NOMO-1 treated with dmso at 0.1 percent for 144 hours (cell line): ENCODE data around the gene AKT1.
"Not testable (repeated sequence)": the region's sequence is repeated elsewhere in the genome, so short reads cannot be mapped to it uniquely, and the experiment has no call there.

Experiments
- DNase-seq: peaks from one replicate; lab custom pipeline; 2025; ENCODE audit not compliant: unreplicated experiment; lab: John Stamatoyannopoulos, UW

Gene AKT1

DNA sequence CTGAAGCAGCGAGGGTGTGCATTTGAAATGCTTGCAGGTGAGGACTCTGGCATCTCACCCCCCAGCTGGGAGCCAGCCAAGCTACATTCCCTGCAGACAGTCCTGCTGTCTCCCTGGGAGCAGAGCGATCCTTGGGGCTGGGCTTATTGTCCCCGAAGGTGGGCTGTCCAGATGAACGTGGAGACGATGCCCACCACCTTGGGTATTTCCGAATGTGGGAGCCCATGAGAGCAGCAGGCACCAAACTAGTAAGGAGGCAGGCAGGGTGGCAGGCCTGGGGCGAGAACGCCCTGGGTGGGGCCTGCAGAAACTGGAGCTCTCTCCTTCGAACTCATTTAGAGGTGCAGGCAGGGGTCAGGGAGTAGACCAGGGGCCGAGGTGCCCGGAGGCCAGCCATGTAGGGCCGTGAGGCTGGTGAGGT lies 23.8 kb upstream of the AKT1 start:
- DNase-seq = no peak

DNA sequence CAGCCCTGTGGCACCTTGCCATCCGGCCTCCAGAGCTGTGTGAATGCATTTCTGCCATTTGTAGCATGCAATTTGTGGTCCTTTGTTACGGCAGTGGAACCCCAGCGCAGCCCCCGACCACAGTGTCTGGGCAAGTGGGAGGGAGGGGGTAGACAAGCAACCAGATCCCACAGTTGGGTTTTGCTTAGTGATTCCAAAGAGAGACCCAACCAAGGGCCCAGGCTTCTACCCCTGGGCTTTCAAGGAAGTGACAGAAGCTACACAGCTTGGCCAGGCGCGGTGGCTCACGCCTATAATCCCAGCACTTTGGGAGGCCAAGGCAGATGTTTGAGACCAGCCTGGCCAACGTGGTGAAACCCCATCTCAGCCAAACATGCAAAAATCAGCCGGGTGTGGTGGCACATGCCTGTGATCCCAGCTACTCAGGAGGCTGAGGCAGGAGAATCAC lies 23.2 kb upstream of the AKT1 start:
- DNase-seq = no peak

DNA sequence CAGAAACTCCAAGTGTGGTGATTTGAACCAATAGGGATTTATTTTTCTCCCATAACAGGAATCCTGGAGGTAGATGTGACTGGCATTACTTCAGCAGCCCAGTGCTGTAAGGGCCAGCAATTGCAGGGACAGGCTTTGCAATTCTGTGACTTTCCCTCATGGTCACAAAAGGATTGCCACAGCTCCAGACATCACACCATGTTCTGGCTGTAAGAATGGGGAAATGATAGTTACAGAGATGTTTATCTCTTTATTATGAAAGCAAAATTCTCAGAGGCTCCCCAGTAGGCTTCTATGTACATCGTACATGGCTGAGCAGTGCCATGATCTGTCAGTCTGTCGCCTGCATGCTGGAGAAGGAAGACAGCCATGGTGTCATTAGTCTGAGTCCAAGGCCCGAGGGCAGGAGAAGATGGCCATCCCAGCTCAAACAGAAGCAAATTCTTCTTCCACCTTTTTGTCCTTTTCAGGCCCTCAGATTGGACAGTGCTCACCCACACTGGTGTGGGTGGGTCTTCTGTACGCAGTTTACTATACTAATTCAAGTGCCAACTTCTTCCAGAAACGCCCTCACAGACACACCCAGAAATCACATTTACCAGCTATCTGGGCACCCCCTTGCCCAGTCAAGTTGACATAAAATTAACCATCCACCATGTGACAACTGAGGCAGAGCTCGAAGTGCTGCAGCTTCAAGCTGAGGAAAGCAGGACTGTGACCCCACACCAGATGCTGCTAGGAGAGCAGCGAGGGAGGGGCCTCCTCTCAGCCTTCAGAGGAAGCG lies 22.6 kb upstream of the AKT1 start:
- DNase-seq = no peak

DNA sequence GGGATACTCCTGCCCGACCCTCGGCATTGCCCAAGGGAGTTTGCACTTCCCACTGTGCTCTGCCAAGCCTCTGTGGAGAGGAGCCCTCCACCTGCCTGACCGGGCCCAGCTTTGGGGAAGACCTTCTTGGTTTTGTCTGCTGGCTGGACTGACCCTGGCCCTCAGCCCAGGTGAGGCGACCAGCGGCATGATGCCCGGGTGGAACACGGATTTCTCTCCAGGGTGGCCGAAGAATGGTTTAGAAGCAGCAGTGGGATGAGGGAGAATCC lies 21.0 kb upstream of the AKT1 start:
- no peak for DNase-seq

DNA sequence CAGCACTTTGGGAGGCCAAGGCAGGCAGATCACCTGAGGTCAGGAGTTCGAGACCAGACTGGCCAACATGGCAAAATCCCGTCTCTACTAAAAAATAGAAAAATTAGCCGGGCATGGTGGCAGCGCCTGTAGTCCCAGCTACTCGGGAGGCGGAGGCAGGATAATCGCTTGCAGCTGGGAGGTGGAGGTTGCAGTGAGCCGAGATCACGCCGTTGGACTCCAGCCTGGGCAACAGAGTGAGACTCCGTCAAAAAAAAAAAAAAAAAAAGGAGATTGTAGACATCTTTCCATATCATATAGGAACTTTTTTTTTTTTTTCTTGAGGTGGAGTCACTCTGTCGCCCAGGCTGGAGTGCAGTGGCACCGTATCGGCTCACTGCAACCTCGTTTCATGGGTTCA lies 19.2 kb upstream of the AKT1 start:
- DNase-seq = not testable (repeated sequence)

DNA sequence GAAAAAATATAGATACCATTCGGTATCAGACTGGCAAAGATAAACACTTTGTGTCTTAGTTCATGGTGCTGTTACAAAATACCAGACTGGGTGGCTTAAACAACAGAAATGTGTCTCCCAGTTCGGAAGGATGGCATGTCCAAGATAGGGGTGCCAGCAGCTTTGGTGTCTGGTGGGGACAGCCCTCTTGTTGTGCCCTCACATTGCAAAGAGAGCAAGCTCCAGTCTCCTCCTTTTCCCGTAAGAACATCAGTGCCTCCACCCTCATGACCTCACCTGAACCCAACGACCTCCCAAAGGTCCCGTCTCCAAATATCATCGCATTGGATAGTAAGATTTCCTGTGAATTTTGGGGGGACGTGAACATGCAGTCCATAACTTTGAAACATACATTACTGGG lies 17.7 kb upstream of the AKT1 start:
- DNase-seq = no peak

DNA sequence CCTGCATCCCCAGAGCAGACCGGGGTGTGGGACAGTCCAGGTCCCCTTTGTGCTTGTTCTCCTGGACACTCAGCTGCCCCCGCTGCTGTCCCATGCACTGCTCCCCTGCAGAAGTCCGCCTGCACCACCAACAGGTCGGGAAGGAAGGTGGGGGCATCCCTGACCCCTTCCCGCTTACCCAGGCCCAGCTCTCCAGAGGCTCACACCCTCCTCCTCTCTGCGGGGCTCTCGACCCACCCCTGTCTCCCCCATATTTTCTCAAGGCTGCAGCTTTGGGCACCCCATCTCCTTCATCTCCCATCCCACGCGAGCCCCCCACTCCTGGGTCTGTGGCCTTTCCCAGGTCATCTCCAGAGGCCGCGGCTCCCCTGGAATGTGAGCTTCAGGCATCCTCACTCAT lies 14.8 kb upstream of the AKT1 start:
- no peak for DNase-seq

DNA sequence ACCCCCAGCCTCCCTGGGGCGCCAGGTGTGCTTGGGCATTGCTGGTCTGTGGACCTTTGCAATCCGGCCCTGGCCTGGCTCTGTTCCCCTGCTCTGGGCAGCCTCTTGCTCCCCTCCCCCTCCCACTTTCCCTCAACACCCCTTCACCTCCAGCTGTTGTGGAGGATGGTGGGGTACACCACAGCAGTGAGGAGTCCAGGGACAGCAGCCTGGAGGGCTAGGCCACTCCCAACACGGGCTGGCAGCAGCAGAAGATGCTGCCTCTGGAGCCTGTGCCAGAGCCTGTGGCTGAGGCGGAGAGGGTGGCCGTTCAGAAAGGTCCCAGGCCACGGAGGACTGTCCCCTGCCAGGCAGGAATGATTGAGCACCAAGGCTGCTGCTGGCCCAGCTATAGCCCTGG lies 12.9 kb upstream of the AKT1 start:
- no peak for DNase-seq

DNA sequence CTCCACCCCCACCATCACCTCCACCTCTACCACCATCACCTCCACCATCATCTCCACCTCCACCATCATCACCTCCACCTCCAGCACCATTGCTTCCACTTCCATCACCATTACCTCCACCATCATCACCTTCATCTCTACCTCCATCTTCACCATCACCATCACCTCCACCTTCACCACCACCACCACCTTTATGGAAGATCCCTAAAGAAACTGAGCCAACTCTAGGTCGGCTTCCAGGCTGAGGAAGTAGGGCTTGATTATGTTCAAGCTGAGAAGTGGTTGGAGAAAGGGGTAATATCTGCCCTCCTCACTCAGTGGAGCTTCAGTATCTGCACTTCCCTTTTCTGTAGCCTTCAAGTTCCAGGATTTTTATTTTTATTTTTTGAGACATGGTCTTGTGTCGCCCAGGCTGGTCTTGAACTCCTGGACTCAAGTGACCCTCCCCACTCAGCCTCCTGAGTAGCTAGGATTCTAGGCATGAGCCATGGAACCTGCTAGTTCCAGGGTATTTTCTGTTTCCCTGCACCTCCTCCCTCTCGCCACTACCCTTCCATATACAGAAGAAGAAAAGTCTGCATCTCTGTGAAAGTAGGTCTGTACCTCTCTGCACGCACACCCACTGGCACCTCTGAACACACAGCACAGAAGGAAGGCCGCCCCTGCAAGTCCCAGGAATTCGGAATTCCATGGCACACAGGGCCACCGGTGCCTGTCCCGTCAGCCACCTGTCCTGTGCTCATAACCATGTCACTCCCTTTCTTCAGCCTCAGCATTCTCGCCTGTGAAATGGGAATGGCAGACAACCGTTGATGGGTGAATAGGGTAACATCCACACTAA lies 11.3 kb upstream of the AKT1 start:
- no peak for DNase-seq

DNA sequence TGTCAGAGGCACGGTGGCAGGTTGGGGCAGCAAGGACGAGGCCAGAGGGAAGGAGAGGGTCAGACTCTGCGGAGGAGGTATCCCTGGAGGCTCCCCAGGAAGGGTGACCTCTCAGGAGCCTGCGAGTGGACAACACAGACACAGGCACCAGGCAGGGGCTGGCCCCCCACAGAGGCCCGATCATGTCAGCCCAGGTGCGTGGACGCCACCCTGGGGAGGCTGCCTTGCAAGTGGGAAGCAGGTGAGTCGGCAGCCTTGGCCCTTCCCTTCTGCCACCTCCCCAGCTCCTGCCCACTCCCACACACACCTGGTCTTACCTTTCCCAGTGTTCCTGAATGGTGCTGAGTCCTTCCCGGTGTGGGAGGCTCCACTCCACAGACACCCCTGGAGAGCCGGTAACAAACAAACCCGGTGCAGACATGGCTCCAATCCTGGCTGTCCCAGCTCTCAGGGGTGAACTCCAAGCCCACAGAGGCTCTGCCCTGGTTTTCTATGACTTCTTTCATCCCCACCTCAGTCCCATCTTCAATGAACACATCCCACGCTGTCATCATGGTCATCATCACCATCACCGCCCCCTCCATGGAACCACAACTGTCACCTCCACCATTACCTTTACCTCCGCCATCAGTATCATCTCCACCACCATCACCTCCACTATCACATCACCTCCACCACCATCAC lies 10.5 kb upstream of the AKT1 start:
- DNase-seq = no peak

DNA sequence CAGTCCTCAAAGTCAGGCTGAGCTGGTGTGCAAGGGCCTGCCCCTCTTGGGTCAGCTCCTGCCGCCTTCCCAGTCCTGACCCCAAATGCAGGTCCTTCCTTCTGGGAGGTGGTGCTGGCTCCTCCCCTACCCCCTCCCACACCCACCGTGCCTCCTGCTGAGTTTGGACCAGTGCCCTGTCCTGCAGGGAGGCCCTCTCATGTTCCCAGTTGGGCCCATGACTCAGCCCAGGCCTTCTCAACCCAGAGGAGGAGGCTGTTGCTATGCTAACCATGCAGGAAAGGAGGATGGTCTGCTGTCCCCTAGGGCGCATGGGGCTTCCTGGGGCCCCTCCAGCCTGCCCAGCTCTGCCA lies 9.8 kb upstream of the AKT1 start:
- DNase-seq = no peak

DNA sequence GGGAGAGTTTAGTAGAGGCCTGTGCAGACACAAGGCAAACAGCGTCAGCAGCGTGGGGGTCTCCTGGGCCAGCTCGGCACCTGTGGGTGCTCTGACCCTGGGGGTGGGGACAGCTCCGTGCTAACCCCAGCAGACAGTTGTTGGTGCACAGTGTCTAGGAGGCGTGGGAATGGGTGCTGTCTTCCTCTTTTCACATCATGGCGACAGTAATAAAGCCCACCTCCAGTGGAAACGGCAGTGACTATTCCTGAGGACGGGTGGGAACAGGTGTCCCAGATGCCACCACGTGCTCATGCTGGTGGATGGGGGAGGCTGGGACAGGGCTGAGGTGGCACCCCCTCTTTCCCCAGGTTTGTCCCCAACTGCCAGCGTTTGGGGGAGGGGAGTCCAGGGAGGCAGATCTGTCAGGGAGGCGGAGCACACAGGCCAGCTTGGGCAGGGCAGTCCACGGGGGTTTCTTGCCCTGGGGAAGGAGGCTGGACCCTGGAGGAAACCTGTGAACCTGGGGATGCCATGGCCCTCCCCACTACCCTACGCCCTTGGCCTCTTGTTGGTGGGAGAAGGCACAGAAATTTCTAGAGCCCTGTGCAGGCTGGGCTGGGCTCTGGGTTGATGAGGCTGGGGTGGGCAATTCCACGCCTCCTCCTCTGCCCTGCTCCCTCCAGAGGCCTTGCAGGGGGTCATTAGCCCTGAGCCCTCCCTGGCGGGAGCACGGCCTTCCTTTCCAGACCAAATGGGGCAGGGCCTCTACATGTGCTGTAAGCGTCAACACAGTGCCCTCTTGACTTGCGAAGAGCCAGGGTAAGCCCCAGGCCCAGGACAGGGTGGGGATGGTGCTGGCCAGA lies 9.2 kb upstream of the AKT1 start:
- DNase-seq = no peak

DNA sequence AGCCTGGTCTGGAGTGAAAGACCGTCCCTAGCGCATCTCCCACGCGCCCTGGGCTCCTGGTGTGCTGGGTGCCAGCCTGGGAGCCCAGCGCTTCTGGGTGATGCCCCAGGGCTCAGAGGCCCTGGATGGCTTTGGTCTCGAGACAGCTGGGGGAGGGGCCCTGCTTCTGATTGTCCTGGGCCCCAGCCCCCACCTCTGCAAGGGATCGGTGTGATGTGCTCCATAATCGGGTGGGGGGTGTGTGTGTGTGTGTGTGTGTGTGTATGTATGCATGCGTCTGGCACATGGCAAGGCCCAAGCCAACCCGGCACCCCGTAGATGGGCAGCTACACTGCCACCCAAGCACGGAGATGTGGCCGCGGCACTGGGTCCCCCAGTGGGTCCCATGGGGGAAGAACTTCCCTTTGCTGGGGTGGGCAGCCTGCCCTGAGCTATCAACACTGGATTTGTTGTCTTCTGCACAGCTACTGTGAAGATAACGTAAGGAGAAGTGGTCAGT lies 8.4 kb upstream of the AKT1 start:
- no peak for DNase-seq

DNA sequence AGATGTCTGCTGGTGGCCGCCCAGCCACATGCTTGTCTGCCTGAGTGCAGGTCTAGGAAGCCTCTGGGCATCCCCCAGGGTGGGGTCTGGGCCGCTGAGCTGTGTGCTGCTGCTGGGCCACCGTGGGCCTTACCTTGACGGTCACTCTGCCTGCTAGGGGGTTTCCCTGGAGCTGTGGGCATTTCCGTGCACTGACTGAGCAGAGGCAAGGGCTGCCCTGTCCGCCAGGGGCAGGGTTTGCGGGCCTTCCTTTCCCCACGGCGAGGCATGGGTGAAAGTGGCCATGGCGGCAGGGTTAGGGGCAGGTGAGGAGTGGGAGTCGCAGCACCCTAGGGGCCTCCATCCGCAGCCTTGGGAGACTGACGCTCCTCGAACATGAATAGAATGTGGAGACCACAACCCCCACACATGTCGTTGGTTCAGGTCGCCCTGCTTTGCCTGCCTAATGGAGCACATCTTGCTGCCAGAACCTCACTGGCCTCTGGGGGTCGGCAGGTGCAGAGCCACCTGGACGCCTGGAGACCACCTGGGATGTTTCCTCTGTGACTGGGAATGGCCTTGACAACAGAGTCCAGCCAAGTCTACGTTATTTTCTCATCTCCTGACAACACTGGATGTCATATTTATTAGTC lies 7.8 kb upstream of the AKT1 start:
- DNase-seq = no peak

DNA sequence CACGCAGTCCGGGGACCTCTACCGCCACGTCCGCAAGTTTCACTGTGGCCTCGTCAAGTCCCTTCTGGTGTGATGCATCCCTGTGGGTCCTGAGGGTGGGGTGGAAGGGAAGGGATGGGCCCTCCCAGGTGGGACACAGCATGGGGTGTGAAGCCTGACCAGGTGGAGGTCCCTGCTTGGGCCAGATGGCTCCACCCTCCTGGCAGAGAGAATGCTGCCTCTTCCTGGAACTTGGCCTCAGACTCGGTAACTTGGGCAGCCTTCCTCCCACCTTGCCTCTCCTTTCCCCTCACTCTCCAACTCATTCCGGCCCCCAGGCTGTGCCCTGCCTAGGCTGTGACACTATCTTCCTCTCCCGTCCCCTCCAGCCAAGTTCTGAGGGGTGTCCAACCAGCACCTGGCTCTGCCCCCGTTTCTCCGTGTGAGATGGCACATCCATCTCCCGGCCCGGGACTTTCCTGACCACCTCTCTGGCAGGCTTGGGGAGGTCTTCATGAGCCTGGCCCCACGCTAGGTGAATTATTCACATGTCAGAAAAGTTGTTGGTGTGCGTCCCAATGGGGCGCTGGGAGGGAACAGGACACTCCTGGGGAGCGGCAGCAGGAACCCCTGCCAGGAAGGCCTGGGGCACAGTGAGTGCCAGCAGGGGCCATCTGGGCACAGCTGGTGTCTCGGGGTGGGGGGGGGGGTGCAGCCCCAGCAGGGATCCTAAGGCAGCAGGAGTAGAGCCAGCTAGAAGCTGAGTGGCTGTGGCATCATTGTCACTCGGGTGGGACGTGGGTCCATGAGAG lies 7.0 kb upstream of the AKT1 start:
- DNase-seq = no peak

DNA sequence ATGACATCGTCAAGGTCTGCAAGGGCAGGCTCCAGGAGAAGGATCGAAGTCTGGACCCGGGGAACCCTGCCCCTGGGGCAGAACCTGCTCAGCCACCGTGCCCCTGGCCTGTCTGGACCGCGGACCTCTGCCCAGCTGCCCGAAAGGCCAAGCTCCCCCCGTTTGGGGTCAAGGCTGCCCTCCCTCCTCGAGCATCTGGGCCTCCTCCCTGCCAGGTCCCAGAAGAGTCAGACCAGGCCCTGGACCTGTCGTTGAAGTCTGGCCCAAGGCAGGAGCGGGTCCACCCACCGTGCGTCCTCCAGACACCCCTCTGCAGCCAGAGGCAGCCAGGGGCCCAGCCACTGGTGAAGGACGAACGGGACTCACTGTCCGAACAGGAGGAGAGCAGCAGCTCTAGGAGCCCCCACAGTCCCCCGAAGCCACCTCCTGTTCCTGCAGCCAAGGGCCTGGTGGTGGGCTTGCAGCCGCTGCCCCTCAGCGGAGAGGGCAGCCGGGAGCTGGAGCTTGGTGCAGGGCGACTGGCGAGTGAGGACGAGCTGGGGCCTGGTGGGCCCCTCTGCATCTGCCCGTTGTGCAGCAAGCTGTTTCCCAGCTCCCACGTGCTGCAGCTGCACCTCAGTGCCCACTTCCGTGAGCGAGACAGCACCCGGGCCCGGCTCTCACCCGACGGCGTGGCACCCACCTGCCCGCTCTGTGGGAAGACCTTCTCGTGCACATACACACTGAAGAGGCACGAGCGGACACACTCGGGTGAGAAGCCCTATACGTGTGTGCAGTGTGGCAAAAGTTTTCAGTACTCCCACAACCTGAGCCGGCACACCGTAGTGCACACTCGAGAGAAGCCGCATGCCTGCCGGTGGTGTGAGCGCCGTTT lies 6.2 kb upstream of the AKT1 start:
- no peak for DNase-seq

DNA sequence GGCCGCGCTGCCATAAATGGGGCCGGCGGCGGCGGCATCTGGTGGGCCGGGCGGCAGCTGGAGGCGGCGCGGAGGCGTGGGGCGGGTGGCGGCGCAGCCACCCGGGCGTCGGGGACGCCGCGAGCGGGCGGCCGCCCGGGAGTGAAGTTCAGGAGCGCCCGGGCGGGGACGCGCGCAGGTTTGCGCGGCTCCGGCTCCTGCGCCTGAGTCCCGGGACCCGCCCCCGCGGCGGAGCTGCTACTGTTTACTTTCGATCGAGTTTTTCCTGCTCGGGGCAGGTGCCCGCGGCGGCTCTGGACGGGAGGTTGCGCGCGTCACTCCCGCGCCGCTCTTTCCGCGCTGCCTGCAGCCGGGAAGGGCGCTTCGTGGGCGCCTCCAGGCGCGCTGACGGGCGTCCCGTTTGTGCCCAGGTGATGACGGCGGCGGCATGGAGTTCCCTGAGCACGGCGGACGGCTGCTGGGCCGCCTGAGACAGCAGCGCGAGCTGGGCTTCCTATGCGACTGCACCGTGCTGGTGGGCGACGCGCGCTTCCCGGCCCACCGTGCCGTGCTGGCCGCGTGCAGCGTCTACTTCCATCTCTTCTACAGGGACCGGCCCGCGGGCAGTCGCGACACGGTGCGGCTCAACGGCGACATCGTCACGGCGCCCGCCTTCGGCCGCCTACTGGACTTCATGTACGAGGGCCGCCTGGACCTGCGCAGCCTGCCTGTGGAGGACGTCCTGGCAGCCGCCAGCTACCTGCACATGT lies 5.4 kb upstream of the AKT1 start, which contains the start of gene ZBTB42:
ZBTB42 (plus strand) TSS at position 331 of the 749 bp plus-strand sequence; CDS start at position 428, 97 bp downstream.
- peak; percentile 18 for DNase-seq
